HFF-Myc (cell line): Measurements from ENCODE around the gene CLPSL2.

Source experiments
- DNase-seq: peaks from one replicate; pipeline ENCODE4 v3.0.0-alpha.2; 2011; ENCODE audit warnings: low read depth; ENCODE audit errors: extremely low read depth
- H3K4me3 ChIP-seq: replicated peaks from 2 replicates; pipeline ENCODE4 v1.5.1; 2011; ENCODE audit warnings: low read depth, mild to moderate bottlenecking, control low read depth, low read length
- TF ChIP-seq, protein P1 (sequence below): IDR thresholded peaks from 2 replicates; pipeline ENCODE4 v1.5.1; 2012; ENCODE audit warnings: mild to moderate bottlenecking, low read depth, low read length, control low read depth; ENCODE audit errors: missing control alignments

The CLPSL2 gene

DNA sequence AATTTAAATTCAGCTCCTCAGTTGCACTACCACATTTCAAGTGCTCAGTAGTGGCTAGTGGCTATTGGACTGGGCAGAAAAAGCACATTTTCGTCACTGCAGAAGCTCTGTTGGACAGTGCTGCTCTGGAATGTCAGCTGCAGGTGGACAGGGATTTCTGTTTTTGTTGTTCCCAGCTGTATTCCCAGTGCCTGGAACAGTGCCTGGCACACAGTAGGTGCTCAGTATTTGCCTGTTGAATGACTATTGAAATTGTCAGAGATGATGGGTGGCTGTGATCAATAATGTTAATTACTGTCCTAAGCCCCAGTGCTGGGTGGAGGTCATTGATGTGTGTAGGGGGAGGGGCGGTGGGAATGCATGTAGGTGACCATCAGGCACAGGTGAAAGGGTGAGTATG is 9.9 kb downstream of the CLPSL2 start:
- DNase-seq: no peak
- no peak overlapping the region for H3K4me3 ChIP-seq

DNA sequence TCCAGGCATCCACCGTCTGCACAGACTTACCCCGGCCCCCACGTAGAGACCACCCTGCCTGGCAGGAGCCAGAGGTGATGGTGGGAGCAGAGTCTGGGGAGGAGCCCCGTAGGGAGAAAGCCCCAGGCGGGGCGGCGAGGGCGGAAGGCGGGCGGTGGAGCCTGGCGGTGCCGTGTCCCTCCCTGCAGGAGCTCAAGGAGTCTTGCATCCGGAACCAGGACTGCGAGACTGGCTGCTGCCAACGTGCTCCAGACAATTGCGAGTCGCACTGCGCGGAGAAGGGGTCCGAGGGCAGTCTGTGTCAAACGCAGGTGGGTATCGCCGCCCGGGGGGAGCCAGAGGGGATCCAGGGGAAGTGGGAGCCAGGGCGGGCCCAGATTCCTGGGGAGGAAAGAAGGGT is 10.4 kb downstream of the CLPSL2 start:
- TF ChIP-seq, protein P1, sequence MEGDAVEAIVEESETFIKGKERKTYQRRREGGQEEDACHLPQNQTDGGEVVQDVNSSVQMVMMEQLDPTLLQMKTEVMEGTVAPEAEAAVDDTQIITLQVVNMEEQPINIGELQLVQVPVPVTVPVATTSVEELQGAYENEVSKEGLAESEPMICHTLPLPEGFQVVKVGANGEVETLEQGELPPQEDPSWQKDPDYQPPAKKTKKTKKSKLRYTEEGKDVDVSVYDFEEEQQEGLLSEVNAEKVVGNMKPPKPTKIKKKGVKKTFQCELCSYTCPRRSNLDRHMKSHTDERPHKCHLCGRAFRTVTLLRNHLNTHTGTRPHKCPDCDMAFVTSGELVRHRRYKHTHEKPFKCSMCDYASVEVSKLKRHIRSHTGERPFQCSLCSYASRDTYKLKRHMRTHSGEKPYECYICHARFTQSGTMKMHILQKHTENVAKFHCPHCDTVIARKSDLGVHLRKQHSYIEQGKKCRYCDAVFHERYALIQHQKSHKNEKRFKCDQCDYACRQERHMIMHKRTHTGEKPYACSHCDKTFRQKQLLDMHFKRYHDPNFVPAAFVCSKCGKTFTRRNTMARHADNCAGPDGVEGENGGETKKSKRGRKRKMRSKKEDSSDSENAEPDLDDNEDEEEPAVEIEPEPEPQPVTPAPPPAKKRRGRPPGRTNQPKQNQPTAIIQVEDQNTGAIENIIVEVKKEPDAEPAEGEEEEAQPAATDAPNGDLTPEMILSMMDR: no peak

More for the DNA sequence above, 9.9 kb downstream of the CLPSL2 start:
- TF ChIP-seq, protein P1: no peak

DNA sequence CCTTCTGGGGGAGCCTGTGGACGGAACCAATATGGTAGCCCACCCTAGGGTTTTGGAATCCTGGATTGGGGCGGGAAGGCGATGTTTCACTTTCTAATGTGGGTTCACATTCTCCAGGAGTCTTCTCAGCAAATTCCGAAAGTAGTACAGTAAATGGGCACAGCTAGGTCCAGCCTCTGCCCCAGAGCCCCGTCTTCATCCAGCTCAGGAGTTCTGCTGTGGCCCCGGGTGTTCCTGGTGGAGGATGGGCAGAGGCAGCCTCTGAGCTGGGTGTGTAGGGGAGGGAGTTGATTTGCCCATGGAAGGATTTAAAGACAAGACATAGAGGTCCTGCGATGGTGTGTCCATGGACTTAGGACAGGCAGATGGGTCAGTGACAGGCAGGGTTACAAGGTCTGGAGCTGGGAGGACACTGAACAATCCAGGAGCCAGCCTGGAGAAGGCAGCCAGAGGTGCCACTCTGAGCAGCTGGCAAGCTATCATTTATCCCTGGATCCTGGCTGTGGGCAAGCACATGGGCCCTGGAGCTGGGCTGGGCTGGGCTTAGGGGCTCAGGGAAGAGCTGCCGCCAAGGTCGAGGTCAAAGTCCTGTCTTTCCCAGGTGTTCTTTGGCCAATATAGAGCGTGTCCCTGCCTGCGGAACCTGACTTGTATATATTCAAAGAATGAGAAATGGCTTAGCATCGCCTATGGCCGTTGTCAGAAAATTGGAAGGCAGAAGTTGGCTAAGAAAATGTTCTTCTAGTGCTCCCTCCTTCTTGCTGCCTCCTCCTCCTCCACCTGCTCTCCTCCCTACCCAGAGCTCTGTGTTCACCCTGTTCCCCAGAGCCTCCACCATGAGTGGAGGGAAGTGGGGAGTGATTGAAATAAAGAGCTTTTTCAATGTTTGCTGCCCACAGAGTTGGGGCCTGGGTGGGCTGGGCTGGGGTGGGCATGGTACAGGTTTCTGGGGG is 11.1 kb downstream of the CLPSL2 start:
- DNase-seq: no peak
- TF ChIP-seq, protein P1: no peak
- no peak overlapping the region for H3K4me3 ChIP-seq

More for the DNA sequence above, 10.4 kb downstream of the CLPSL2 start:
- no peak for DNase-seq
- H3K4me3 ChIP-seq: no peak overlapping the region

DNA sequence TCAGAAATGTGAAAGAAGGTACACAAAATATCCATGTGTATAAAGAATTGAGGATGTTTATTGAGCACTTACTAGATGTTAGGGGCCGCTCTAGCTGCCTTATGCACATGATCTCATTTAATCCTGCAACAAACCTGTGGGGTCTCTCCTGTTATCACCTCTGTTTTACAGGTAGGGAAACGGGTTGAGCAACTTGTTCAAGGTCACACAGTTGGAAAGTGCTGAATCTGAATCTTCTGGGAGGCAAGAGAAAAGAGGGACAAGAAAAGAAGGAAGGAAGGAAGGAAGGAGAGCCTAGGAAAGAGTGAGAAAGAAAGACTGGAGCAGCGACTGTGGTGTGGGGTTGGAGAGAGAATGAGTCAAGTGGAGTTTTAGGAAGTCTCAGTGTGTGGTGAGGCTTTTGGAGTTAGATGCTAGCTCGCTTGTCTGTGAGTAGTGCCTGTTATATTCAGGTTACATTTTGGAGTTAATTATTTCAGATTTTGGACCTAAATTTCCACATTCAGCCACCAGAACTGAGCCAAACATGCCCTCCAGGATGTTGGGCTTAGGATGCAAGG is 12.1 kb downstream of the CLPSL2 start:
- TF ChIP-seq, protein P1: no peak
- no peak overlapping the region for H3K4me3 ChIP-seq
- DNase-seq: no peak

DNA sequence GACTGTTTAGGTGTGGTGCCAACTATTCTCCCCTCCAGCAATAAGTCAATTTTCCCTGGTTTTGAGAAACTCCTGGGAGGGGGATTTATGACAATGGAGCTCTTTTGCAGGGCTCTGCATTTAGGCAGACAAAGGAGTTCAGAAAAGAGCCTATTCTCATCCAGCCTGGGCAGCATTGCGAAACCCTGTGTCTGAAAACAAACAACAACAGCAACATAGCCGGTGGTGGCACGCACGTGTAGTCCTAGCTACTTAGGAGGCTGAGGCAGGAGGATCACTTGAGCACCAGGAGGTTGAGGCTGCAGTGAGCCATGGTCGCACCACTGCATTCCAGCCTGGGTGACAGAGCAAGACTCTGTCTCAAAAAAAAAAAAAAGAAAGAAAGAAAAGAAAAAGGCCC is 14.3 kb downstream of the CLPSL2 start:
- TF ChIP-seq, protein P1: no peak
- no peak overlapping the region for H3K4me3 ChIP-seq
- no peak for DNase-seq

DNA sequence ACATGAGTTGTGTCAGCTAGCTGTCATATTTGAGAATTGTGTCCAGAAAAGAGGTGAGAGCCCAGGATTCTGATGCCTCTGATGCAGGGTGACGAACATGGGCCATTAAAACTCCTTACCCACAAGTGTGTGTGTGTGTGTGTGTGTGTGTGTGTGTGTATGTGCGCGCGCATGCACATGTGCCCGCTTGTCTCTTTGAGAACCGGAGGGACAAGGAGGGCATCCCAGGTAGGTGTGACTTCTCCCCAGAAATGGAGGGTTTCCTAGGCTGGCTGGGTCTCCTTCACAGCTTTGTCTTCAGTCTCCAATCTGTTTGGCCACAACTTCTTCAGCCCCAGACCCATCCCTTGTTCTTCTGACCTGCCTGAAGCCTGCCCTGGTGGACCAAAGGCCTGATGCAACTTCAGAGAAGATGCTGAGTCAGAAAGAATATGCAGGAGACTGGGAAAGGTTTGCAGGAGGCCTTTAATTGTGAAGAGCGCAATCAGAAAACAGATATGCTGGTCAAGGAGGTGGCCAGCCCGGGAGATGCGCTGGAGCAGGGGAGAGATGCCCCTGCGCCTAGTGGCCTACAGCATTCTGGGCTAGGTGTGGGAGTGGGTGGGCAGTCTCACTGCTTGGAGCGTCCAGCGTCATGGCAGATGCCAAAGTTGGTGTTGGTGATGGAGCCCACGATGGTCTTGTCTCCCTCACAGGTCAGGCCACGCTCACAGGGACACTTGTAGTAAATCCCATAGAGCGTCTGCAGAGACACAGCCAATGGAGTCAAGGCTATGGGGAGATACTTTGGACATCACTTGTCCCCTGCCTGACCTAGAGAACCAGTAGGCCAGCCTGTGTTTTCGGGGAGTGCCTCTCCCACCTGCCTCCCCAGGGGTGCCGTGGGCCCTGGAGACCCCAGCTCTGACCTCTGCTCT is 18.4 kb downstream of the CLPSL2 start:
- DNase-seq: no peak
- H3K4me3 ChIP-seq: no peak overlapping the region
- TF ChIP-seq, protein P1: no peak
